Epithelial cell of proximal tubule (primary cell): ENCODE measurements around the gene PDS5B. TPM values are rescaled to one million over a fixed set of nuclear protein-coding genes. Genes with fewer than 3 reads are reported as not detected.

Source experiments
- DNase-seq: peaks from one replicate; pipeline ENCODE4 v3.0.0-alpha.2; 2011; ENCODE audit warnings: low read depth
- H3K4me3 ChIP-seq: 2 replicates; pipeline ENCODE4 v1.5.1; 2011; ENCODE audit warnings: low read depth, mild to moderate bottlenecking, low read length
- total RNA-seq: library from RNA; depleted of rRNA; stranded (reverse); fragments of >200 nt; gene quantifications from 2 replicates; pipeline ENCODE4 v1.2.3, GENCODE V29; 2015
- TF ChIP-seq, protein P1 (sequence below): conservative IDR thresholded peaks from 2 replicates; pipeline ENCODE4 v1.5.1; 2012; ENCODE audit warnings: low read depth, mild to moderate bottlenecking, low read length

Gene PDS5B
- total RNA-seq, 1 donor from 2014 or later, result 13.9 TPM

DNA sequence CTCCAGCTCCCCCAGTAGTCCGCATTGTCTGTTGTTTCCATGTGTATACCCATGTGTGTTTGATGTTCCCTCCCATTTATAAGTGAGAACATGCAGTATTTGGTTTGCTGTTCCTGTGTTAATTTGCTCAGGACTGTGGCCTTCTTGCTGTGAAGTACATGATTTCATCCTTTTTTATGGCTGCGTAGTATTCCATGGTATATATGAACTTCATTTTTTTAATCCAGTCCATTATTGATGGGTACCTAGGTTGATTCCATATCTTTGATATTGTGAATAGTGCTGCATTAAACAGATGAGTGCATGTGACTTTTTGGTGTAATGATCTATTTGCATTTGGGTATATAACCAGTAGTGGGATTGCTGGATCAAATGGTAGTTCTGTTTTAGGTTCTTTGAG, 175.2 kb downstream of the PDS5B start:
- no peak for DNase-seq
- H3K4me3 ChIP-seq, result no peak overlapping the region
- TF ChIP-seq, protein P1, sequence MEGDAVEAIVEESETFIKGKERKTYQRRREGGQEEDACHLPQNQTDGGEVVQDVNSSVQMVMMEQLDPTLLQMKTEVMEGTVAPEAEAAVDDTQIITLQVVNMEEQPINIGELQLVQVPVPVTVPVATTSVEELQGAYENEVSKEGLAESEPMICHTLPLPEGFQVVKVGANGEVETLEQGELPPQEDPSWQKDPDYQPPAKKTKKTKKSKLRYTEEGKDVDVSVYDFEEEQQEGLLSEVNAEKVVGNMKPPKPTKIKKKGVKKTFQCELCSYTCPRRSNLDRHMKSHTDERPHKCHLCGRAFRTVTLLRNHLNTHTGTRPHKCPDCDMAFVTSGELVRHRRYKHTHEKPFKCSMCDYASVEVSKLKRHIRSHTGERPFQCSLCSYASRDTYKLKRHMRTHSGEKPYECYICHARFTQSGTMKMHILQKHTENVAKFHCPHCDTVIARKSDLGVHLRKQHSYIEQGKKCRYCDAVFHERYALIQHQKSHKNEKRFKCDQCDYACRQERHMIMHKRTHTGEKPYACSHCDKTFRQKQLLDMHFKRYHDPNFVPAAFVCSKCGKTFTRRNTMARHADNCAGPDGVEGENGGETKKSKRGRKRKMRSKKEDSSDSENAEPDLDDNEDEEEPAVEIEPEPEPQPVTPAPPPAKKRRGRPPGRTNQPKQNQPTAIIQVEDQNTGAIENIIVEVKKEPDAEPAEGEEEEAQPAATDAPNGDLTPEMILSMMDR, result no peak

GRCh38 chr13:32779119-32779518, 192.9 kb downstream of the PDS5B start:
- DNase-seq, result no peak
- TF ChIP-seq, protein P1, result no peak

DNA sequence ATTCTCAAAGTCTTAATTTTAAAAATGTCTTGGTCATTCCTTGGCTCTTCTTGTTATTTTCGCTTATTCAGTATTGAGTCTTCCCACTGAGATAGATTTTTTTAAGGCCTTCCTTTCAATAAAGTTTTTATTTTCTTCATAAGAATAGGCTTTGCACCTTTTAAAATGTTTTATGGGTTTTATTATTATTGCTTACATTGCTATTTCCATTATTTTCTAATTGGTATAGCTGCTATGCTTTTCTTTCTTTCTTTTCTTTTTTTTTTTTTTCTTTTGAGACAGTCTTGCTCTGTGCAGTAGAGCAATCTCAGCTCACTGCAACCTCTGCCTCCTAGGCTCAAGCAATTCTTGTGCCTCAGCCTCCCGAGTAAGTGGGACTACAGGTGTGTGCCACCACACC, 195.7 kb downstream of the PDS5B start:
- no peak for DNase-seq
- TF ChIP-seq, protein P1, result no peak

More at GRCh38 chr13:32779119-32779518, 192.9 kb downstream of the PDS5B start:
- no peak overlapping the region for H3K4me3 ChIP-seq

DNA sequence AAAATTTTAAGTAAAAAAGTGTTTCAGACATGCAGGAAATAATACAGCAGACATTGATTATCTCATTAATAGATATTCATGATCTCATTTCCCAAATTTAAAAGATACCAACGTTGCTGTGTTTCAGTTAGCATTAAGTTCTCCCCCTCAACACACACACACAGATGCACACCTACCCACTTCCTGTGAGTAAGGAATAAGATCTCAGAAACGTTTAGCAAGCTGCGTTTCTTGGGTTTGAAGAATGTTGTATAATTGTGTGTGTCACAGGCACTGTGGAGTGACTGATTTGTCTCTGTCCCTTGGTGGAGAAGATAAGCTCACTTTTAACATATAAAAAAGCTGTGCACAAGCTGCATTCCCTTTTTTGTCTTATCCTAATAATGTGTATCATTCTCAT, 196.8 kb downstream of the PDS5B start:
- TF ChIP-seq, protein P1, result no peak
- H3K4me3 ChIP-seq, result no peak overlapping the region
- DNase-seq, result no peak

More for the DNA sequence above, 195.7 kb downstream of the PDS5B start:
- H3K4me3 ChIP-seq, result no peak overlapping the region

DNA sequence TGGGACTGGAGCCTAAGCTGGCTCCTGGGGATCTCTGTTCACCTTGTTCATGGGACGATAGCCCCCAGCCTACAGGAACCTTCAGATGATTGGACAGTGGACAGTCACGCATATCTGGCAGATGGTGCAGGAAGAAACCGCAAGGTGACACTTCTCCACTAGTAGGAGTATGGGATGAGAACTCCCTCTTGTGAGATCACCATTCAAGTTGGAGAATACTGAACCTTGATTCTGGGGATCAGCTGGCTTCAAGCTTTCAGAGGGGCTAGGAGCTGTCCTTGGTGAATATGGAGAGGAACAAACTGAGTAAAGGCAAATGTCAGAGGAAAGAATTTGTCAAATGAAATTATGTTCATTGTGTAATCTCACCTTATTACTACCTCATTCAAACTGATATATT, 204.5 kb downstream of the PDS5B start:
- DNase-seq, result no peak
- TF ChIP-seq, protein P1, result peak; percentile 19

DNA sequence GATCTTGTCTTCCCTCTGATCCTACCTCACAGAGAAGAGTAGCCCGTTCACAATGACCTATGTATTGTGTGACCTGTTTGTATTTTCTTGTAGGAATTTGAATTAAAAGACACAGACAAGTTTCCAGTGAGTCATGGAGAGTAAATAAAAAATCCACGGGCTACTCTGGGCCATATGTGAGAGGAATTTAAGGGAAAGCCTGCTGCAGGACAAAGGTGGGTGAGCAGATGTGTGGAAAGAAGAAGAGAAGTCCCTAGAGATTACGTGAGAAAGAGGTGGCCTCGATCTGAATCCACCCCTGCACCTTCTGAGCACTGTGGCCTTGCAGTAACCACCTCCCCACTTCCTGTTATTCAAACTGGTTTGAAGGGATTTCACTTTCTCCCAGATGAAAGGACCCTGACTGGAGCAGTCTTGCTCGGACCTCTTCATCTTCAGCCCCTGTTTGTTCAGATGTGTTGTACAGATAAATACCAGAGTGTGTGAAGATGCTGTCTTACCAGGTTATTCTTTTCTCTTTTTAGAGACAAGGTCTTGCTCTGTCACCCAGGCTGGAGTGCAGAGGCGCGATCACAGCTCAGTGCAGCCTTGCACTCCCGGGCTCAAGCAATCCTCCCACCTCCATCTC, 205.4 kb downstream of the PDS5B start:
- no peak overlapping the region for H3K4me3 ChIP-seq
- no peak for DNase-seq
- TF ChIP-seq, protein P1, result no peak

More for the DNA sequence above, 204.5 kb downstream of the PDS5B start:
- no peak overlapping the region for H3K4me3 ChIP-seq

DNA sequence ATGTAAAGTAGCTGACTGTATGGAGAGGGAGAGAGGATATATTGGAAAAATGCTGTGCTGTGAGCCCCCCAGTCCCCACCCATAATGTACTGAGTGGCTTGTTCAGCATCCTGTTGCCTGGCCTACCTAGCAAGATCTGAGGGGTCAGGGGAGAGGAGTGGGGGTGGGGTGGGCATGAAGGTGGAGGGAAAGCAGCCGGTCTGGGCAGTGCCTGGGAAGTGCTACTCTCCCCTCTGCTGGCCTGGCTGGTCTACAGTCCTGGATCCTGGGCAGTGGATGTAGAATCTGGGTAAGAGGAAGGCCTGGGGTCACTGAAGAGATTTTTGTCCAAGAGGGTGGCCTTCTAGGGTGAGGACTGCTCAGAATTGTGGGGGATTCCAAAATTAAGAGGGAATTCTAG, 210.5 kb downstream of the PDS5B start:
- TF ChIP-seq, protein P1, result no peak
- H3K4me3 ChIP-seq, result no peak overlapping the region
- no peak for DNase-seq
